ENCODE results near the gene PPP1R37. TPM values are rescaled to one million over a fixed set of nuclear protein-coding genes. Genes with fewer than 3 reads are reported as not detected.
"Not testable (repeated sequence)": the region's sequence is repeated elsewhere in the genome, so short reads cannot be mapped to it uniquely, and the experiment has no call there.

Gene PPP1R37
- total RNA-seq, 4 donors from 2014 or later: 37.4 to 55.2 (median 52.1) TPM

GRCh38 chr19:45117167-45117594 lies 24.2 kb downstream of the PPP1R37 start:
- H3K4me3 ChIP-seq (ENCODE audit: low read depth, poor library complexity, severe bottlenecking): no peak overlapping the region
- DNase-seq (ENCODE audit: low spot score in 2 of 2): no peak
- no peak for TF ChIP-seq POLR2A (IDR thresholded peaks at IDR 0.05)
- no peak for TF ChIP-seq CTCF (IDR thresholded peaks at IDR 0.05)
- 52 to 58% methylated on average over 13 to 16 of the region's 16 CpGs for WGBS, 2 donors
- intact Hi-C loops (cut with DNase I; ENCODE audit: low total_unique reads): no loop called here

GRCh38 chr19:45117671-45118070 lies 24.7 kb downstream of the PPP1R37 start:
- 63 to 81% methylated on average over 12 of the region's 12 CpGs for WGBS, 2 donors
- no peak for DNase-seq (ENCODE audit: low spot score in 2 of 2)
- intact Hi-C loops (cut with DNase I; ENCODE audit: low total_unique reads): no loop called here
- no peak for TF ChIP-seq POLR2A (IDR thresholded peaks at IDR 0.05)
- no peak for TF ChIP-seq CTCF (IDR thresholded peaks at IDR 0.05)
- no peak overlapping the region for H3K4me3 ChIP-seq (ENCODE audit: low read depth, poor library complexity, severe bottlenecking)

- no peak for TF ChIP-seq CTCF (IDR thresholded peaks at IDR 0.05)
- no peak for TF ChIP-seq POLR2A (IDR thresholded peaks at IDR 0.05)
- 64 to 81% methylated on average over 2 to 4 of the region's 5 CpGs for WGBS, 2 donors
- no peak overlapping the region for H3K4me3 ChIP-seq (ENCODE audit: low read depth, poor library complexity, severe bottlenecking)
- intact Hi-C loops (cut with DNase I; ENCODE audit: low total_unique reads): no loop called here
- no peak for DNase-seq (ENCODE audit: low spot score in 2 of 2)
These were observed 25.1 kb downstream of the PPP1R37 start for GRCh38 chr19:45118106-45118505.

GRCh38 chr19:45118591-45119355 lies 25.8 kb downstream of the PPP1R37 start:
- H3K4me3 ChIP-seq (ENCODE audit: low read depth, poor library complexity, severe bottlenecking); DNase-seq (ENCODE audit: low spot score in 2 of 2); intact Hi-C loops (cut with DNase I; ENCODE audit: low total_unique reads): not testable (repeated sequence)
- 52 to 59% methylated on average over 18 of the region's 18 CpGs for WGBS, 2 donors

GRCh38 chr19:45119582-45119981 lies 26.6 kb downstream of the PPP1R37 start:
- intact Hi-C loops (cut with DNase I; ENCODE audit: low total_unique reads): no loop called here
- 62 to 63% methylated on average over 6 of the region's 6 CpGs for WGBS, 2 donors
- no peak for TF ChIP-seq CTCF (IDR thresholded peaks at IDR 0.05)
- no peak for TF ChIP-seq POLR2A (IDR thresholded peaks at IDR 0.05)
- no peak overlapping the region for H3K4me3 ChIP-seq (ENCODE audit: low read depth, poor library complexity, severe bottlenecking)
- no peak for DNase-seq (ENCODE audit: low spot score in 2 of 2)

GRCh38 chr19:45121827-45122345 lies 28.9 kb downstream of the PPP1R37 start:
- intact Hi-C loops (cut with DNase I; ENCODE audit: low total_unique reads): no loop called here
- no peak for TF ChIP-seq POLR2A (IDR thresholded peaks at IDR 0.05)
- TF ChIP-seq CTCF (IDR thresholded peaks at IDR 0.05): no peak
- 62 to 65% methylated on average over 9 to 11 of the region's 11 CpGs for WGBS, 2 donors
- no peak overlapping the region for H3K4me3 ChIP-seq (ENCODE audit: low read depth, poor library complexity, severe bottlenecking)
- DNase-seq (ENCODE audit: low spot score in 2 of 2): no peak

Measured in lower leg skin (tissue), 4 donors.